ENCODE data around the gene EFCAB6. TPM values are rescaled to one million over a fixed set of nuclear protein-coding genes. Genes with fewer than 3 reads are reported as not detected.

EFCAB6 gene
- total and polyA plus RNA-seq, 2 of the 13 experiments (the other 11 are each of a cell fraction or from before 2014, with no cell fraction given) = not detected

- TF ChIP-seq, protein P1, sequence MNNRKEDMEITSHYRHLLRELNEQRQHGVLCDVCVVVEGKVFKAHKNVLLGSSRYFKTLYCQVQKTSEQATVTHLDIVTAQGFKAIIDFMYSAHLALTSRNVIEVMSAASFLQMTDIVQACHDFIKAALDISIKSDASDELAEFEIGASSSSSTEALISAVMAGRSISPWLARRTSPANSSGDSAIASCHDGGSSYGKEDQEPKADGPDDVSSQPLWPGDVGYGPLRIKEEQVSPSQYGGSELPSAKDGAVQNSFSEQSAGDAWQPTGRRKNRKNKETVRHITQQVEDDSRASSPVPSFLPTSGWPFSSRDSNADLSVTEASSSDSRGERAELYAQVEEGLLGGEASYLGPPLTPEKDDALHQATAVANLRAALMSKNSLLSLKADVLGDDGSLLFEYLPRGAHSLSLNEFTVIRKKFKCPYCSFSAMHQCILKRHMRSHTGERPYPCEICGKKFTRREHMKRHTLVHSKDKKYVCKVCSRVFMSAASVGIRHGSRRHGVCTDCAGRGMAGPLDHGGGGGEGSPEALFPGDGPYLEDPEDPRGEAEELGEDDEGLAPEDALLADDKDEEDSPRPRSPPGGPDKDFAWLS (CRISPR knock-in tag; IDR thresholded peaks at IDR 0.05; ENCODE audit: borderline replicate concordance) = no peak
- TF ChIP-seq FOXP1 (IDR thresholded peaks at IDR 0.05) = no peak
- no peak for TF ChIP-seq FOXP1 (CRISPR knock-in tag; IDR thresholded peaks at IDR 0.05)
- no peak for TF ChIP-seq ZNF510 (CRISPR knock-in tag; IDR thresholded peaks at IDR 0.05; ENCODE audit: low read depth)
- no peak for TF ChIP-seq ZNF616 (CRISPR knock-in tag; IDR thresholded peaks at IDR 0.05; ENCODE audit: low read depth)
These were observed 183.9 kb downstream of the EFCAB6 start (continued) for GRCh38 chr22:43628250-43628649.

DNA sequence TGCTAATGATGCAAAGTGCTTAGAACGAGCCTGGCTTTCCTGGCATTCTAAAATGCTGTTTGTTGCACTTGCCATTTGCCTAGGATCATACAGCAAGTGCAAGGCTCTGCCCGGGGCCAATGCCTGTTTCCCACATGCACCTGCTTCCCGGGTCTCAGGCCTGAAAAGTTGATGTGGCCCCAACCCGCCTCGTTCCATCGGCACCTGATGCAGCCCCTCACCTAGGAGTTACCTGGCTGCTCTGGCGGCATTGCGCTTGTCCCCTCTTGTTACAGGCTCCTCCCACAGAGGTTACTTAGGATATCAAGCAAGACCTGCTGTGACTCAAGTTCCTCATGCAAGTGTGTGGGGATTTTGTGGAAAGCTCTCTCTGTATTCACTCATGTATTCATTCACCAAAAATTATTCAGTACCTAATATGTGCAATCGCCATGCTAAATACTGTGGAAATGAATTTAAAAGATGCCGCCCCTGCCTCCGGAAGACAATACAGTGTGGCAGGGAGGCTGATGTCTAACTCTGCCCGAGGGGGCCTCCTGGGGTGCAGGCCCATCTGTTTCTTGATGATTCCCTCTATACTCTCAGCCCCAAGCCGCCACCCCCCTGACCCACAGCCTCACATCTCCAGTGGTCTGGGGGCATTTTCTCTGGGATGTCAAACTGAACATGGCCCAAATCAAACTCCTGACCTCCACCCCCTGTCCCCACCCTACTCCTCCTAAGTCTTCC is 184.5 kb downstream of the EFCAB6 start:
- no TSS peak for BruUV-seq (replicated peaks)
- CTCF ChIA-PET (ENCODE audit: low intra/inter-chr PET ratio, low total read pairs) = no interaction called here
- no peak overlapping the region for H3K27ac ChIP-seq (ENCODE audit: extremely low read length, insufficient read depth, low read length)

More for the DNA sequence above, 184.5 kb downstream of the EFCAB6 start:
- DNase-seq (ENCODE audit: low spot score) (no peak), ATAC-seq (no peak), FAIRE-seq (no peak)
- Histone ChIP-seq H3K36me3 (replicated peaks in 1 of 2; ENCODE audit: control insufficient read depth in 1 of 2, insufficient read depth in 2 of 2, low read length in 2 of 2) (no peaks in the 10 kb centered on the region), H3K4me2 (ENCODE audit: low read depth, low read length) (no peak overlapping the region), H3K79me2 (ENCODE audit: insufficient read depth, low read length) (no peaks in the 10 kb centered on the region), H3K27me3 (ENCODE audit: control insufficient read depth in 1 of 2, insufficient read depth in 2 of 2, low read length in 2 of 2) (peaks cover 0 to 9% of the 10 kb centered on the region in 2 experiments; a peak in 1 of 5 replicates), H2AFZ (ENCODE audit: low read length) (no peak overlapping the region), H3K9ac (ENCODE audit: insufficient read depth, low read depth, low read length) (no peak overlapping the region), H4K20me1 (ENCODE audit: insufficient read depth, low read length) (no peaks in the 10 kb centered on the region), H3K4me3 (replicated peaks in 1 of 3; ENCODE audit: insufficient read depth in 1 of 3, low read depth in 2 of 3, low read length in 3 of 3) (no peak overlapping the region), H3K4me1 (ENCODE audit: insufficient read depth, low read length) (peaks cover 8% of the 10 kb centered on the region; the same call in 1 of the 2 replicates), H3K9me3 (ENCODE audit: low read length) (no peaks in the 10 kb centered on the region)
- no peak for TF ChIP-seq PCBP2 (optimal IDR thresholded peaks at IDR 0.05; ENCODE audit: low read depth, low read length, poor library complexity, severe bottlenecking)
- in situ Hi-C loops (cut with HindIII; ENCODE audit: extremely low pct_ligation_motif_present, low pct_unique_long_range_greater_than_20kb) = no loop called here
- POLR2A ChIA-PET = no interaction called here
- WGBS (ENCODE audit: low lambda C conversion rate) = 40% methylated on average over 9 of the region's 13 CpGs
- intact Hi-C loops (cut with micrococcal nuclease; ENCODE audit: unreplicated experiment) = no loop called here

All from HepG2 (cell line).